Esophagus squamous epithelium (tissue), 5 donors: ENCODE data around the gene TRANK1. TPM values are rescaled to one million over a fixed set of nuclear protein-coding genes. Genes with fewer than 3 reads are reported as not detected.
A peak's percentile ranks its signal among the peaks of the same experiment; 100 is the strongest.

ENCODE experiments used
- DNase-seq: peaks from one replicate; lab custom pipeline; 2025; lab: John Stamatoyannopoulos, UW
- H3K27ac ChIP-seq, 4 donors: fragments of 200-600 bp; sonication (generic); one replicate each; pipeline ENCODE4 v1.5.1; 2016 to 2019; ENCODE audit warnings: mild to moderate bottlenecking in 1 of 4
- H3K27me3 ChIP-seq, 4 donors: fragments of 200-600 bp; sonication (generic); 1 replicate in 3 of 4; 2 replicates in 1 of 4; pipeline versions ENCODE4 v1.5.1 to v1.6.0; 2017 to 2021; ENCODE audit warnings: antibody characterized with exemption in 1 of 4
- H3K36me3 ChIP-seq, 3 donors: fragments of 200-600 bp; sonication (generic); one replicate each; pipeline ENCODE4 v1.5.1; 2016 to 2019
- H3K4me1 ChIP-seq, 3 donors: fragments of 200-600 bp; sonication (generic); one replicate each; pipeline ENCODE4 v1.5.1; 2017 to 2019
- H3K4me3 ChIP-seq, 4 donors: fragments of 200-600 bp; sonication (generic); 1 replicate in 3 of 4; 2 replicates in 1 of 4; pipeline ENCODE4 v1.5.1; 2016 to 2019; ENCODE audit warnings: mild to moderate bottlenecking in 2 of 4, moderate library complexity in 1 of 4
- H3K9me3 ChIP-seq, 3 donors: fragments of 200-600 bp; sonication (generic); one replicate each; pipeline ENCODE4 v1.5.1; 2016 to 2019
- POLR2A ChIP-seq, 4 donors: fragments of 450-650 bp; IDR thresholded peaks; one replicate each; pipeline ENCODE4 v1.6.1; 2017; ENCODE audit warnings: antibody characterized with exemption in 4 of 4, mild to moderate bottlenecking in 4 of 4, moderate library complexity in 3 of 4
- WGBS, 2 donors: methylation state at CpG; one replicate each; pipeline ENCODE4 v1.1.5; 2018; 5-methylcytosine and 5-hydroxymethylcytosine counted together
- intact Hi-C: fragments of 100-400 bp; cut with DNase I; formaldehyde crosslinking; loops from one replicate; pipeline ENCODE4 v1.15.0; 2022
- total RNA-seq, 4 donors: library from RNA; depleted of rRNA; stranded (reverse); fragments of >200 nt; gene quantifications; one replicate each; pipeline ENCODE4 v1.1.0, GENCODE V29; 2016
- TF ChIP-seq, protein P1 (sequence below), 6 experiments: fragments of 450-650 bp in 4 of 6; fragments of 200-600 bp in 2 of 6; sonication (generic) in 2 of 6; IDR thresholded peaks; one replicate each; pipeline ENCODE4 v1.5.1; 2016 to 2019; ENCODE audit warnings: antibody characterized with exemption in 6 of 6, mild to moderate bottlenecking in 4 of 6, moderate library complexity in 4 of 6
- donor health status: DM: yes; HTN: yes; CAD: no.

TRANK1 gene
- total RNA-seq, 4 donors from 2014 or later = 1.8 to 6.3 (median 3.7) TPM

DNA sequence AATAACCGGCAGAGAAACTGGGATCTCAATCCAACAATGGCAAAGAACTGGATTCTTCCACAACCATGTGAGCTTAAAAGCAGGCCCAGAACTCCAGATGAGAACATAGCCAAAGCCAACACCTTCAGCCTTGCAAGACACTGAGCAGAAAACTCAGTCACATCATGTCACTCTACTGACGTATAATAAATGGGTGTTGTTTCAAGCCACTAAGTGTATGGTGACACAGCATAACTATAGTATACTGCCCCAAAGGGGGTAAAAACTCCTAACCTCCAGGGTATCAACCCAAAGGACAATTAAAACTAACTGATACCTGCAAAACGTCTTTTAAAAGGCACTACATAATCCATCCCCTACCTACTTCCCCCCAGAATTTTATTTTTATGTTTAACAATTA lies 69.5 kb downstream of the TRANK1 start:
- no peak for DNase-seq
- Histone ChIP-seq H3K4me1 (no peaks in the 10 kb centered on the region), H3K36me3 (no peaks in the 10 kb centered on the region), H3K27ac (no peak overlapping the region), H3K9me3 (no peaks in the 10 kb centered on the region), H3K4me3 (no peak overlapping the region), H3K27me3 (no peaks in the 10 kb centered on the region)
- intact Hi-C loops = no loop called here
- no peak for TF ChIP-seq POLR2A (IDR thresholded peaks at IDR 0.05)
- TF ChIP-seq, protein P1, sequence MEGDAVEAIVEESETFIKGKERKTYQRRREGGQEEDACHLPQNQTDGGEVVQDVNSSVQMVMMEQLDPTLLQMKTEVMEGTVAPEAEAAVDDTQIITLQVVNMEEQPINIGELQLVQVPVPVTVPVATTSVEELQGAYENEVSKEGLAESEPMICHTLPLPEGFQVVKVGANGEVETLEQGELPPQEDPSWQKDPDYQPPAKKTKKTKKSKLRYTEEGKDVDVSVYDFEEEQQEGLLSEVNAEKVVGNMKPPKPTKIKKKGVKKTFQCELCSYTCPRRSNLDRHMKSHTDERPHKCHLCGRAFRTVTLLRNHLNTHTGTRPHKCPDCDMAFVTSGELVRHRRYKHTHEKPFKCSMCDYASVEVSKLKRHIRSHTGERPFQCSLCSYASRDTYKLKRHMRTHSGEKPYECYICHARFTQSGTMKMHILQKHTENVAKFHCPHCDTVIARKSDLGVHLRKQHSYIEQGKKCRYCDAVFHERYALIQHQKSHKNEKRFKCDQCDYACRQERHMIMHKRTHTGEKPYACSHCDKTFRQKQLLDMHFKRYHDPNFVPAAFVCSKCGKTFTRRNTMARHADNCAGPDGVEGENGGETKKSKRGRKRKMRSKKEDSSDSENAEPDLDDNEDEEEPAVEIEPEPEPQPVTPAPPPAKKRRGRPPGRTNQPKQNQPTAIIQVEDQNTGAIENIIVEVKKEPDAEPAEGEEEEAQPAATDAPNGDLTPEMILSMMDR (IDR thresholded peaks at IDR 0.05) = no peak
- 85 to 91% methylated on average over 1 to 3 of the region's 3 CpGs for WGBS, 2 donors

DNA sequence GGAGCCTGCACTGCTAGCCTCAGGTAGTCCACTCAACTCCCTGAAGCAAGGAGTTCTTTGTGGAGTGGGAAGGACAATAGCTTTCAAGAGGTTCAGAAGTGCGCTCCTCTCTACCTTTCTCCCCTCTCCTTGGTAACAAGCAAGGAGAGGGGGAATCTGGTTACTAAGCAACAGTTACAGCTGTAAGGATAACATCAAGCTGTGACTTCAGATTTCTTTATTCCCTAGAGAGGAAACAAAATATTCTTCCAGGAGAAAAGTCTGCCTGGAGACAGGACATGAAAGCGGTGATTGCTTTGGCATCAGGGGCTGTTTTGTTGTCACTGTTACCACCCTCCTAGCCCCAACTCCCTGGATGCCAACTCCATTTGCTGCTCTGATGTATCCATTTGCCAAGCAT lies 70.4 kb downstream of the TRANK1 start:
- no peak for DNase-seq
- TF ChIP-seq, protein P1 (IDR thresholded peaks at IDR 0.05) = no peak
- TF ChIP-seq POLR2A (IDR thresholded peaks at IDR 0.05) = no peak
- Histone ChIP-seq H3K36me3 (no peaks in the 10 kb centered on the region), H3K9me3 (no peaks in the 10 kb centered on the region), H3K4me3 (no peak overlapping the region), H3K27me3 (no peaks in the 10 kb centered on the region), H3K27ac (no peak overlapping the region), H3K4me1 (no peaks in the 10 kb centered on the region)
- intact Hi-C loops = no loop called here
- 79% methylated on average over 1 to 2 of the region's 2 CpGs for WGBS, 2 donors

DNA sequence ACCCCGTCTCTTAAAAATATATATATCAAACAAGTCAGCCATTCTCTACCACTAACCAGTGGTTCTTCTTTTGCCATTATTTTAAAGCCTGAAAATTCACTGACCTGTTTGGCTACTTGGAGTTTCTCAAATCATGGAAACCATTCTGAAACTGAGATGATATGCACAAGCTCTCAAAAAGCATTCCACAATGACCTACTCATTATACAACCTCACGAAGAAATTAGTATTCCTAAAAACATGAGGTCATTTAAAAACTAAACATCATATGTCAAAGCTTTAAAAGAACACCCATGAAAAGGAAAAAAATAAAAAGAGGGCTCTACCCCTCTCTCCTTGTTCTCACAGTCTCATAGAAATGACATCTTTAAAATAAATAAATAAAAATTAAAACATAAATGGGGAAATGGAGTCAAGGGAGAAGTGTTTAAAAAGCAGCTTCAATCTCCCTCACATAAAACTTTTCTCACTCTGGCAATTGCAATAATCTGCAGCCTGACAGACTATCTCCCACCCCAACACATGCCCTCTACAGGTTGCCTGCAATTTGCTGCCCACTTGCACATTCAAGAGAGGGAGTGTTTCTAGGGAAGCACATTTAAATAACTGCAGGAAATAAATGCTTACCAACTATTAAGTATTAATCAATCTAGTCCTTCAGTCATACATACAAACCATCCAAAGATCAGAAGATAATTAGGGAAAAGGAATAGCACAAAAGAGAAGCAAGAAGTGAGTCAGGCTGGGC lies 73.3 kb downstream of the TRANK1 start:
- no peak for DNase-seq
- Histone ChIP-seq H3K9me3 (no peaks in the 10 kb centered on the region), H3K4me1 (no peaks in the 10 kb centered on the region), H3K27me3 (no peaks in the 10 kb centered on the region), H3K36me3 (no peaks in the 10 kb centered on the region), H3K4me3 (no peak overlapping the region), H3K27ac (no peak overlapping the region)
- WGBS, 2 donors = 78 to 94% methylated on average over 2 of the region's 2 CpGs
- no peak for TF ChIP-seq POLR2A (IDR thresholded peaks at IDR 0.05)
- TF ChIP-seq, protein P1 (IDR thresholded peaks at IDR 0.05) = no peak
- intact Hi-C loops = no loop called here

DNA sequence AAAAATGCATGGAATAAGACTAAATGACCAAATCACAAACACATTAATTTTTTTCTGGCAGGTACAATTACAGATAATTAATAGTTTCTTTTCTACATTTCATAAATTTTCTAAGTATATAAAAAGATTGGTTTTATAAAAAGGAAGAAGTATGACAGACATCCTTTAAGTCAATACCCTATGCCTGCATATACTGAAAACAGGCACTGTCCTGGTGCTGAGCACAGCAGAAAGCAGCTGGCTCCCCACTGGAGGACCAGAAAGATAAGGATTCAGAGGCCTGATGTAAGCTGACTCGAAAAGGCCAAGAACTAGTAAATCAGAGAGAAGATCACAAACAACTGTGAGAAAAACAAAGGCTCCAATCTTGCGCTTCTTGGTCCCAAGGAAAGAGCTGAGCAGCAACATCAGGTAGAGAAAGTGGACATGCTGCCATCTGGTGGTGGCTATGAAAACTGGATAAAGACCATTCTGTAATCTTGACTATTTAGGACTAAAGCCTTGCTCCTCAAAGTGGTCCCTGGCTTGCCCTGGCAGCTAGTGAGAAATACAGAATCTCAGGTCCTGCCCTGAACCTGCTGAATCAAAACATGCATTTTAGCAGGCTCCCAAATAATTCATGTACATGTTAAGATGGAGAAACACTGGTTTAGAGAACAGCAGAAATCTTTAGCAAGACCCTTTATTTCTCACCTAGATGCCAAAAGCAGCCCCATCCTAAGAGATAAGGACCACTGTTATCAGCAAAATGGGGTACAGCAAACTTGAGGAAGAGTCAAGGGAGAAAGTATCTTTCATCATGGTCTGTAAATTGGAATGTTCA lies 76.0 kb downstream of the TRANK1 start:
- intact Hi-C loops = loop anchor here (5.0 kb wide), 1 partner anchor 137 kb away; no protein-coding TSS in a partner anchor
- no peaks in the 10 kb centered on the region for H3K27me3 ChIP-seq
- no peak for DNase-seq
- H3K36me3 ChIP-seq = no peaks in the 10 kb centered on the region
- no peaks in the 10 kb centered on the region for H3K4me1 ChIP-seq
- H3K4me3 ChIP-seq = no peak overlapping the region
- WGBS, 2 donors = 20 to 28% methylated on average over 2 of the region's 2 CpGs
- H3K27ac ChIP-seq = no peak overlapping the region
- H3K9me3 ChIP-seq = no peaks in the 10 kb centered on the region
- no peak for TF ChIP-seq POLR2A (IDR thresholded peaks at IDR 0.05)
- TF ChIP-seq, protein P1 (IDR thresholded peaks at IDR 0.05) = peak; percentile 55 to 76 (median 63)

DNA sequence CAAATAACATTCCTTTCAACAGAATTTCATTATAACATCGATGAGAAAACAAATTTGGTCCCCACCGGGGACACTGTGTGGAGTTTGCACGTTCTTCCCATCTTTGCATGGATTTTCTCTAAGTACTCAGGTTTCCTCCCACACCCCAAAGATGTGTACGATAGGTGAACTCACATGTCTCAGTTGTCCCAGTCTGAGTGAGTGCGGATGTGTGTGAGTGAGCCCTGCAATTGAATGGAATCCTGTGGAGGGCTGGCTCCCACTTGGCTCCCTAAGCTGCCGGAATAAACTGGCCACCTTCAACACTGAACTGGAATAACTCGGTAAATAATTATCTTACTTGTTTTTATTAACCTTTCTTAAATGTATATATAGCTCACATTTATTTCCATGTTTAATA lies 77.0 kb downstream of the TRANK1 start:
- Histone ChIP-seq H3K27me3 (no peaks in the 10 kb centered on the region), H3K27ac (no peak overlapping the region), H3K36me3 (no peaks in the 10 kb centered on the region), H3K4me3 (no peak overlapping the region), H3K4me1 (no peaks in the 10 kb centered on the region), H3K9me3 (no peaks in the 10 kb centered on the region)
- DNase-seq = no peak
- 84 to 92% methylated on average over 7 of the region's 7 CpGs for WGBS, 2 donors
- intact Hi-C loops = loop anchor here (5.0 kb wide), 1 partner anchor 136 kb away; no protein-coding TSS in a partner anchor
- TF ChIP-seq, protein P1 (IDR thresholded peaks at IDR 0.05) = no peak
- no peak for TF ChIP-seq POLR2A (IDR thresholded peaks at IDR 0.05)
